NCI-H2029 treated with DMSO at 0.1 percent for 48 hours (cell line): ENCODE results near the gene EGFL7.
"Not testable (repeated sequence)": the region's sequence is repeated elsewhere in the genome, so short reads cannot be mapped to it uniquely, and the experiment has no call there.

Source experiments
- DNase-seq: peaks from one replicate; lab custom pipeline; 2025; lab: John Stamatoyannopoulos, UW

The EGFL7 gene

GRCh38 chr9:136624184-136624951, 38.3 kb upstream of the EGFL7 start:
- no peak for DNase-seq

- no peak for DNase-seq
These were observed 37.3 kb upstream of the EGFL7 start for GRCh38 chr9:136625101-136626065.

GRCh38 chr9:136626066-136626725, 36.5 kb upstream of the EGFL7 start:
- DNase-seq = no peak

- no peak for DNase-seq
These were observed 35.7 kb upstream of the EGFL7 start for GRCh38 chr9:136626740-136627642.

DNA sequence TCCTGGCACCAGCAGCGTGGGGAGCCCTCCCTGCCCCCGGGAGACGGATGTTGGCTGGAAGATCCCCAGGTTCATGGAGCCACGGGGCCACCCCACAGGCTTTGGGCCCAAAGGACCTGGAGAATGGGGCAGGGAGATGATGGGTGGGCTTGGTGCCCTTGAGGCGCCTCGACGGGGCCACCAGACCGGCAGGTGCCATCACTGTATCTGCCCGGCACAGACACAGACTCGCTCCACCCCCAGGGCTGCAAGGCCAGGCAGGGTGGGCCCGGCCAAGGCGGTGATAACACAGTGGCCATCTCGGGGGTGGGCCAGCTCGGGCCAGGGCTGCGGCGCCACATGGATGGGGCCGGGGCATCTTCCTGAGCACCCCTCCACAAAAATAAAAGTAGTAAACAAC, 35.0 kb upstream of the EGFL7 start:
- DNase-seq = no peak

DNA sequence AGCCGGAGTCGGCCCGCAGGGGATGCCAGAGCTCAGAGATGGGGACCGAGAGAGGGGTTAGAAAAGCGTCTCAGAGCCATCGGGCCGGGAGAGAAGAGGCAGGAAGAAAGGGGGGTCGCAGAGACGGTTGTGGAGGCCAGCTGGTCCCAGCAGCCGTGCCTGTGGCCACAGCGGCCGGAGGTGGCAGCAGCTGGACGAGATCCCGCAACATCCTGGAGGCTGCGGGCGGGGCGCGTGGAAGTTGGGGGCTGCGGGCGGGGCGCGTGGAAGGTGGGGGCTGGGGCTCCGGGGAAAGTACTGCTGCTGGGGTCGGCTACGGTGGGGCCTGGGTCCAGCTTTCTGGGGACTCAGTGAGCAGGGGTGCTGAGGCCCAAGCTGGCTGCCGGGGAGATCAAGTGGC, 34.4 kb upstream of the EGFL7 start:
- DNase-seq = no peak

- DNase-seq = no peak
These were observed 33.5 kb upstream of the EGFL7 start for GRCh38 chr9:136629001-136629878.

DNA sequence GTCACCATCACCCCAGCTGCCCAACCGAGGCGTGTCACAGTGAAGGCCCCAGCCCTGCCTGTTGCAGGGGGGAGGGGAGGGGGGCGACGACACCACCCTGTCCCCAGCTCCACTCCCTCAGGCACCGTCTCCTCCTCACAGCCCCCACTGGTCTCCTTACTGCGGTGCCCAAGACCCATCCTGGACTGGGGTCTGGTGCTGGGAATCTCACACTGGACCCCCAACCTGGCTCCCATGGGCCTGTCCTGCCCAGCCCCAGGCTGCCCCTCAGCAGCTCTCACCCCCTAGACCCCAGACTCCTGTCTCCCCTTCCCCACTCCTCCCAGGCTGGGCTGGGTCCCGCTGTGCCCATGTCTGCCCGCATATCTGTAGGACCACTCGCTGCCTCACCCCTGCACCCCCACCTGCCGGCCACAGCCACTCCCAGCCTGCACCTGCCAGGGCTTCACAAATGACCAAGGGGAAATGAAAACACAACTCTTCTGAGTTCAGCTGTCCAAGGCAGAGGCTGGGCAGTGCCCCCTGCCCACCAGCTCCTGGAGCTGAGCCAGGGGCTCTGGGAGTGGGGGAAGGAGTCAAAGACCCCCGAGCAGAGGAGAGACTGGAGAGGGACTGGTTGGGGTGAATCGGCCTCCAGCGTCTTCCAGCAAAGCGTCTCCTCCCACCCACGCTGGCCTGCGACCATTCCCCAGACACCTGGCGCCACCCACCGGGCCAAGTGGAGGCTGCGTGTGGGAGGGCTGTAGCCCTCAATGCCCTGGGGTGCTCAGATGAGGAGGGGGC, 32.6 kb upstream of the EGFL7 start:
- no peak for DNase-seq

DNA sequence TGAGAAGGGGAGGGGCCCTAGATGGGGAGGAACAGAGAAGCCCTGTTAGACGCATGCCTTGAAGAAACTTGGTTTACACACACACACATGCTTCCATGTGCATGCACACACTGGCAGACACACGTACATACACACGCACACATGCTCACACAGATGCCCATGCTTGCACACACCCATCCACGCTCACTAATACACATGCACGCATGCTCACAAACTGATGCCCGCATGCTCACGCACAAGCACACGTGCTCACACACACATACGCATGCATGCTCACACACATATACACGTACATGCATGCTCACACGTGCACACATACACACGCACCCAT, 32.1 kb upstream of the EGFL7 start:
- no peak for DNase-seq

GRCh38 chr9:136631038-136632000, 31.4 kb upstream of the EGFL7 start:
- DNase-seq = peak; percentile 30

- DNase-seq = not testable (repeated sequence)
These were observed 30.6 kb upstream of the EGFL7 start for GRCh38 chr9:136632072-136632471.

DNA sequence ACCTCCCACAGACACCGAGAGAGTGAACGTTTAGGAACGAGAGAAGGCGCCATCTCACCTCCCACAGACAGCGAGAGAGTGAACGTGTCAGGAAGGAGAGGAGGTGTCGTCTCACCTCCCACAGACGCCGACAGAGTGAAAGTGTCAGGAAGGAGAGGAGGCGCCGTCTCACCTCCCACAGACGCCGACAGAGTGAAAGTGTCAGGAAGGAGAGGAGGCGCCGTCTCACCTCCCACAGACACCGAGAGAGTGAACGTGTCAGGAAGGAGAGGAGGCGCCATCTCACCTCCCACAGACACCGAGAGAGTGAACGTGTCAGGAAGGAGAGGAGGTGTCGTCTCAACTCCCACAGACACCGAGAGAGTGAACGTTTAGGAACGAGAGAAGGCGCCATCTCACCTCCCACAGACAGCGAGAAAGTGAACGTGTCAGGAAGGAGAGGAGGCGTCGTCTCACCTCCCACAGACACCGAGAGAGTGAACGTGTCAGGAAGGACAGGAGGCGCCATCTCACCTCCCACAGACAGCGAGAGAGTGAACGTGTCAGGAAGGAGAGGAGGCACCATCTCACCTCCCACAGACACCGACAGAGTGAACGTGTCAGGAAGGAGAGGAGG, 30.1 kb upstream of the EGFL7 start:
- DNase-seq = not testable (repeated sequence)

- DNase-seq = no peak
These were observed 27.8 kb upstream of the EGFL7 start for GRCh38 chr9:136634904-136635303.

- DNase-seq = no peak
These were observed 22.3 kb upstream of the EGFL7 start for GRCh38 chr9:136640171-136641111.

- no peak for DNase-seq
These were observed 20.2 kb upstream of the EGFL7 start for GRCh38 chr9:136642439-136642921.

- no peak for DNase-seq
These were observed 18.9 kb upstream of the EGFL7 start for GRCh38 chr9:136643596-136644342.
